ENCODE results near the gene IL13.
"Not testable (repeated sequence)": the region's sequence is repeated elsewhere in the genome, so short reads cannot be mapped to it uniquely, and the experiment has no call there.

The IL13 gene

DNA sequence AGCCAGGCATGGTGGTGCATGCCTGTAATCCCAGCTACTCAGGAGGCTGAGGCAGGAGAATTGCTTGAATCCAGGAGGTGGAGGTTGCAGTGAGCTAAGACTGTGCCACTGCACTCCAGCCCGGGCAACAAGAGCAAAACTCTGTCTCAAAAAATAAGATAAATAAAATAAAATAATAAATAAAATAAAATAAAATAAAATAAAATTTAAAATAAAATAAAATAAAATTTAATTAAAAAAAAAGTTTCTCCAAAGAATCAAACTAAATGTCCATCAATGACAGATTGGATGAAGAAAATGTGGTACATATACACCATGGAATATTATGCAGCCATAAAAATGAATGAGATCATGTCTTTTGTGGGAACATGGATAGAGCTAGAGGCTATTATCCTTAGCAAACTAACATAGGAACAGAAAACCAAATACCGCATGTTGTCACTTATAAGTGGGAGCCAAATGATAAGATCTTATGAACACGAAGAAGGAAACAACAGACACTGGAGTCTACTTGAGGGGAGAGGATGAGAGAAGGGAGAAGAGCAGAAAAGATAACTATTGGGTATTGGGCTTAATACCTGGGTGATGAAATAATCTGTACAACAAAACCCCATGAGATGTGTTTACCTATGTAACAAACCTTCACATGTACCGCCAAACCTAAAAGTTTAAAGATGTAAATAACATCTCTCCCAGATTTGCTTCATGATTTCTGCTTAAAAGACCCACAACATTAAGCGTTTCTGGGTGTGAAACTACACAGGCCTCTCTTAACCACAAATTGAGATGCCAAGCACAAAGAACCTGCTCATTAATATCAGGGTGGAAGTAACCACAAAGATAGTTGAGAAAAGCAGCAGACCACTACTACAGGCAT, 34.0 kb downstream of the IL13 start:
- not testable (repeated sequence) for DNase-seq

- no peak for DNase-seq
Observed at GRCh38 chr5:132692632-132692967, 34.6 kb downstream of the IL13 start.

- DNase-seq, result no peak
Observed at GRCh38 chr5:132695956-132696355, 38.0 kb downstream of the IL13 start.

GRCh38 chr5:132704875-132705274, 46.9 kb downstream of the IL13 start:
- no peak for DNase-seq

GRCh38 chr5:132708645-132709044, 50.7 kb downstream of the IL13 start:
- DNase-seq, result no peak

Measured in NCI-H2081 (cell line).